GM21526 (cell line): Measurements from ENCODE around the gene ADGRE2.

Experiments
- ATAC-seq: cut with Tn5 transposase; IDR thresholded peaks from one replicate; pipeline ENCODE4 v1.9.1; 2021; ENCODE audit warnings: moderate library complexity; ENCODE audit not compliant: unreplicated experiment, low FRiP score

The ADGRE2 gene

GRCh38 chr19:14748601-14749000 is 29.8 kb downstream of the ADGRE2 start:
- no peak for ATAC-seq

DNA sequence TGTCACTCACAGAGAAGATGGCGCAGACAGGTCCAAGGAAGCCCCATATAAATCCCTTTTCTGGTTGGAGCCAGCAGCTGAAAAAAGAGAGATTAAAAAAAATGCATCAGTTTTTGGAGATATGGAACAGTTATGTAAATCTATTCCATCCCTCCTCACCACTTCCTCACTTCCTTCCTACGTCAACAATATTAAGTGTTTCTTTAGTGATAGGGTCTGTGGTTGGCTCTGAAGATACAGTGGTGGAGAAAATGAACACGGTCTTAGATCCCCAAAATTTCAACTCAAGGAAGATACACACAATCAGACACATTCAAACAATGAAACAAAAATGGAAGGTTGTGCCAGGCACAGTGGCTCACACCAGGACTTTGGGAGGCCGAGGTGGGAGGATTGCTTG is 31.5 kb downstream of the ADGRE2 start:
- no peak for ATAC-seq

DNA sequence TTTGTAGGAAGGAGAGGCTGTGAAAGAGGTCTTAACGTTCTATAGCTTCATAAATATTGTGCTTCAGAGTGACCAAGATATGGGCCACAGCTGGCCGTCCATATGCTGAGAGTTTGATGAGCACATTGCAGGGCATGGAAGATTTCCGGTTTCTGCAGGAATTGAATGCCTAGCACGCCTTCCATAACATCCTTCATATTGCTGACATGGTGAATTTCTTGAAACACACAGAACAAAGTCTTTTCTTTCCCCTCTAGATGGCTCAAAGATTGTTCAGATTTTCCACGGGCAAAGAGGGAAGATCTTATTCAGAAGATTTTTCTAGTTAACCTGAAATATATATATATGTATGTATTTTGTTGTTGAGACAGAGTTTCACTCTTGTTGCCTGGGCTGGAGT is 42.4 kb downstream of the ADGRE2 start:
- no peak for ATAC-seq

DNA sequence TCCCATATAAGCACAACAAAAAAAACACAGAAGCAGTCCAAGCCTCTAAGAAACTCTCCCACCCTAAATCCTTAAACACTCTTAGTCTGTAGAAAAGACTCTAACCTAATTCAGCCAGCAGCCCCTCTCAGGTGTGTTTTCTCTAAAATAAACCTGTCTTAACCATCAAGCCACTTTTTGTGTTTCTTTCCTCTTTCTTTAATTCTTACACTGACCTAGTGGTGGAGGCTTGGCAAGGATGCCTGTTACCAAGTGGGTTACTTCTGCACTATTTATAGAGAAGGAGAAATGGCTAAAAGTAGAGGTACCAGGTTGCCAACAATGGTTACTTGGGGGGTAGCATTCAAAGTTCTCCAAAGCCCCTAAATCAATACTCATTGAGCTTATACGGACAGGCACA is 44.8 kb downstream of the ADGRE2 start:
- ATAC-seq: no peak

- no peak for ATAC-seq
Observed at GRCh38 chr19:14732510-14732909, 45.9 kb downstream of the ADGRE2 start.

DNA sequence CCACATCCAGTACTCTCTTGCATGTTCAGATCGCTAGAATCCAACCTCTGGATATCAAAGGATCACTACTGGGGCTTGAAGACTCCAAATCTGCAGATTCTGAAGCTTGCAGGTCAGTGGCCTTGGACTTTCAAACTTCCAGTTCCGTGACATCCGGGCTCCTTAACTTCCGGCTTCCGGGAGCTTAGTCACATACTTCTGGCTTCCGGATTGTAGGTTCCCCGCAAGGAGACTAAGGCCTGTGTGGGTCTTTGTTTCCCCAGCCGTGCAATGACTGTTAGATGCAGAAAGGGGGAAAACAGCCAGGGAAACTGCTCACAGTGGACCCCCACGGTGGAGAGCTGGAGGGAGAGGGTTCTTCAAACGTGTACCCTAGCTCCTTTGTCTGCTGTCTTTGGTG is 47.2 kb downstream of the ADGRE2 start:
- ATAC-seq: no peak

DNA sequence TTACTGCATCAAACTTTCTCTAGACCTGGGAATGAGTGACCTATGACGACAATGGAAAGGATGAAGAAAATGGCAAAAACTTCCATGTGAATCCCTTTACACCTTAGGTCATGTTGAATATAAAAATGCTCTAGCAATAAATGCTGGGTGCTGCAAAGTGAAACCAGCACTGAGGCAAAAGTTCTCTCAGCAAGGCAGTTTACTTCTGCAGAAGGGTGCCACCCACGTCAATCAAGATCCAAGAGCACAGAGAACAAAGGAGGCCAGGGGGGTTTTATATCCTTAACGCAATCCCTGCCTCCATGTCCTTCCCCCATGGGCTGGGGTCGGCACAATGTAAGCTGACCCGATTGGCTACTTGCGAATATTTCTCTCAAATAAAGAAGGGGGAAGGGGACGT is 49.8 kb downstream of the ADGRE2 start:
- ATAC-seq: no peak

GRCh38 chr19:14722127-14722526 is 56.2 kb downstream of the ADGRE2 start:
- ATAC-seq: no peak

GRCh38 chr19:14719162-14719561 is 59.2 kb downstream of the ADGRE2 start:
- no peak for ATAC-seq

GRCh38 chr19:14718522-14719116 is 59.7 kb downstream of the ADGRE2 start:
- no peak for ATAC-seq

DNA sequence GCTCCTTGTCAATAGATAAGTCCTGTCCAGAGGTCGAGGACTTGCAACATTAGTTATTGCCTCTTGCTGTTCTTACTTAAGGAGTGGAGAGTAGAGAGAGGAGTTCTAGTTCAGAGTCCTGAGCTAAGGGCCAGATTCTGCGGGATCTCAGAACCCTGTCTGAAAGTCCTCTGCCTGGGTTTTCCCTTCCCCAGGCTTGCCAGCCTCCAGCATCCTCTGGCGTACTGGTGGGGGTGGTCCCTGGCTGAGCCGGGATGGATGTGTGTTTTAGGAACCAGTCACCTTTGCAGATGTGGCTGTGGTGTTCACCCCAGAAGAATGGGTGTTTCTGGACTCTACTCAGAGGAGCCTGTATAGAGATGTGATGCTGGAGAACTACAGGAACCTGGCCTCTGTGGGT is 62.5 kb downstream of the ADGRE2 start:
- ATAC-seq: no peak

GRCh38 chr19:14704450-14704849 is 73.9 kb downstream of the ADGRE2 start:
- ATAC-seq: no peak

GRCh38 chr19:14703833-14704232 is 74.5 kb downstream of the ADGRE2 start:
- ATAC-seq: no peak

- no peak for ATAC-seq
Observed at GRCh38 chr19:14700711-14701375, 77.5 kb downstream of the ADGRE2 start.

DNA sequence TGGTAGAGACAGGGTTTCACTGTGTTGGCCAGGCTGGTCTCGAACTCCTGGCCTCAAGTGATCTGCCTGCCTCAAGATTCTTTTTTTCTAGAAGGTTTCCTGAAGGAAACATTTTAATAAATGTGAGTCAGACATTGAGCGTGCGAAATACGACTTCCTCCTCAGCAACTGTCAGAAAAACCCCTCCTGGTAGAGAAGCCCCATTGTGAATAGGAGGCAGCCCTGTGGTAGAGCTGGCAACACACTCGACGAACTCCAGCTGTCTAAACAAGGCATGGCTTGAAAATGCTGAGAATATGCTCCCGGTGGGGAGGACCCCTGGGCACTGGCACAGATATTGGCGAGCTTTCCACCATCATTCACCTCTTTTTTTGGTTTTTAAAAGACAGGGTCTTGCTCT is 78.7 kb downstream of the ADGRE2 start:
- no peak for ATAC-seq

- ATAC-seq: no peak
Observed at GRCh38 chr19:14695471-14695870, 82.9 kb downstream of the ADGRE2 start.

- ATAC-seq: no peak
Observed at GRCh38 chr19:14694641-14695266, 83.6 kb downstream of the ADGRE2 start.

DNA sequence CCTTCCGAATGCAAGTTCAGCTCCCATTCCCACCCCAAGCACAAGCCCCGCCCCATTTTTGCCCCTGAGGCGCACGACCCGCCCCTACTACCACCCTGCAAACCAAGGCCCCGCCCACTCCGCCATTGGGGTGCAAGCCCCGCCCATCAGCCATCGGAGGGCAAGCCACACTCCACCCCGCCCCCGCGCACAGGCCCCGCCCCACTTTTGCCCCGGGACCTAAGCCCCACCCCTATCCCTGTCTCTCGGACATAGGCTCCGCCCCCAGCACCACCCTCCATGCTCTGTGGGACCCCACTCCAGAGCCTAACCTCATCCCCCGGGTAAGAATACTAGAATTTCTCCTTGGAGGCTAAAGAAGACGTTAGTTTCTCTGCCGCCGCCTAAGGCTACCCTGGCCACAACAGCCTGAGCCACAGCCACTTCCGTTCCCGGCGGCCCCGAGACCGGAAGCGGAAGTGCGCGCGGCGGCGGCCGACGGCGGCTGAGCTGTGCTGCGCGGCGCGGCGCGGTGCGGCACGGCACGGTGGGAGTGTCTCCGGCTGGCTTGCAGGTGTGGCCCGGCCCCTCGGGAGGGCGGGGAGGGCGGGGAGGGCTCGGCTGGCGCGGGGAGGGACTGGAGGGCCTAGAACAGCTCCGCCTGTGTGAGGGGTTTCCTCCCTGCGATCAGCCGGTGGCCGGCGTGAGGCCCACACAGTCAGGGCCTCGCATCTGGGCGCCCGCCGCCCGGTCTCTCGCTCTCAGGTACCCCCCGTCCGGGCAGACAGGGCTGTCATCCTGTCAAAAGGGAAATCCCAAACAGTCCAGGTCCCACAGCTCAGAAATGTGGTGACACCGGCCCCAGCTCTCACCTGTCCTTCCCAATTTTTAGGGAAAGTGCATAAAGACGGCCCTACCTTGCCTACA is 88.5 kb downstream of the ADGRE2 start, which contains the start of gene ZNF333:
TSS of gene ZNF333 (plus strand) at position 451 of the 906 bp plus-strand sequence. CDS start 3,444 bp downstream, outside the sequence.
- ATAC-seq: peak; percentile 84

DNA sequence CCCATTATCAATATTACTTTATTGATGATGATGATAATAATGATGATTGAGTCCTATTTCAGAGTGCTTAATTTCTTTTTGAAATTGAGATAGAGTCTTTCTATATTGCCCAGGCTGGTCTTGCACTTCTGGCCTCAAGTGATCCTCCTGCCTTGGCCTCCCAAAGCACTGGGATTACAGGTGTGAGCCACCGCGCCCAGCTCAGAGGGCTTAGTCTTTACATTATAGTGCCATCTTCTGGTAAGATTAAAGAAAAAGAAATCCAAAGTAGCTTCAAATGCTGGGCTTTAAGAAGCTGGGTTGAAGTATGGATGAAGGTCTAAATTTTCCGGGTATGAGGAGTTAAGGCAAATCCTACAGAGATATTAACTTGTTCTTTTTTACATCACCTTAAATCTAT is 91.9 kb downstream of the ADGRE2 start:
- ATAC-seq: no peak

DNA sequence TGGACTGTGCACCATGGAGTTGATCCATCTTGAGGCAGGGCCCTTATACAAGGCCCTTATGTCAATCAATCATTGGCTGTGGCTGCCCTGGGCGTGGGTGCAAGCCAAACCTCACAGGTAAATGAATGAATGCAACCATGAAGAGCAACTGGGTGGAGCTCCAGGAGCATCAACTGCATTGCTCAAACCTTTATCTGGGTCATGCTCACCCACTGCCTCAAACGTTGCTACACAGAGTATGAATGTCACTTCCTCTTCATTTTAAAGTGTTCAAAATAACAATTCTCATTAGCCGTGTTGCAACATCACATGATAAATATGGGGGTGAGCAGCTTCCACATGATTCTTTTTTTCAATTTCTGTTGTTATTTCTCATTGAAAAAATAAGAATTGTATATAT is 94.9 kb downstream of the ADGRE2 start:
- ATAC-seq: no peak
